Ramos (cell line): ENCODE data around the gene HPS3.

Experiments
- in situ Hi-C: fragments of 300-500 bp; cut with MboI; formaldehyde crosslinking; loops from one replicate; pipeline ENCODE4 v1.14.3; 2022; ENCODE audit warnings: low sequenced_read_pairs; ENCODE audit not compliant: unreplicated experiment

The HPS3 gene

GRCh38 chr3:149221783-149222517, 92.5 kb downstream of the HPS3 start, which contains the start of gene CP:
TSS of gene CP (minus strand) at chr3:149221829. CDS start at chr3:149221792, 37 bp downstream.
- in situ Hi-C loops: no loop called here
